ENCODE results near the gene AGAP1. TPM values are rescaled to one million over a fixed set of nuclear protein-coding genes. Genes with fewer than 3 reads are reported as not detected.

Gene AGAP1
- total RNA-seq, 4 donors from 2014 or later: 23.4 to 46.5 (median 29.3) TPM

DNA sequence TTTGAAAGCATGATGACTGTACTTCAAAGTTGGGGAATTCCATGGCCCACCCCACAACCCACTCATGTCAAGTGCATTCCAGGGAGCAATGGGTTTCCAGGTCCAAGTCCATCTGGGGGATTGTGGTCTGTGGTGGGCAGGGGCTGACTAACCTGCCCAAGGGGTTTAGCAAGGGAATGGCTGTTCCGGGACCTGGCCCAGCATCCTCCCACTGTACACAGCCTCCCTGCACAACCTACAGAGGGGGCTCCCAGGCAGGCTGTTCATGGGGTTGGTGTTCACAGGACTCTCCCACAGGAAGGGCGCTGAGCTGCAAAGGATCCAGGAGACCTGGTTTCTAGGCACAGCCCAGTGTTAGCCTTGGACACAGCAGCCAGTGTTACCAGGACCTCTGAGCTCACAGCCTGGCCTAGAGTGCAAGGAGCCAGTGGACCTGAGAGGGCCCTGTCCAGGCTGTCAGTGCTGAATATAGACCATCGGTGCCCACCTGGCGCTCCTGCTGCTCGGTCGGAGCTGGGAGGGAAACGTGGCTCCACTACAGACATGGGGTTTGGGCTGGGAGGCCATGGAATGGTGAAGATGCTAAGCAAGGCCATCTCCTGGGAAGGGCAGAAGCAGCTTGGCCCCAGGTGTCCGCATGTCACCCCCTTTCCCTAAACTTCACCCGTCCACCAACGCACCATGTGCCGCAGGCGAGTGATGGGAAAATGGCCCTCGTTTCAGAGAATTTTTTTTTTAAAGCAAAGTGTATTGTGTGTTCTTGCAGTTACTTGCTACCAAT, 357.1 kb downstream of the AGAP1 start:
- Histone ChIP-seq H3K4me3 (replicated peaks in 1 of 3) (no peak overlapping the region), H3K27me3 (no peaks in the 10 kb centered on the region), H3K36me3 (no peaks in the 10 kb centered on the region), H3K4me1 (no peaks in the 10 kb centered on the region), H3K9me3 (no peaks in the 10 kb centered on the region), H3K27ac (no peak overlapping the region)
- no peak for DNase-seq
- 88 to 98% methylated on average over 12 of the region's 13 CpGs for WGBS, 2 donors
- TF ChIP-seq, protein P1, sequence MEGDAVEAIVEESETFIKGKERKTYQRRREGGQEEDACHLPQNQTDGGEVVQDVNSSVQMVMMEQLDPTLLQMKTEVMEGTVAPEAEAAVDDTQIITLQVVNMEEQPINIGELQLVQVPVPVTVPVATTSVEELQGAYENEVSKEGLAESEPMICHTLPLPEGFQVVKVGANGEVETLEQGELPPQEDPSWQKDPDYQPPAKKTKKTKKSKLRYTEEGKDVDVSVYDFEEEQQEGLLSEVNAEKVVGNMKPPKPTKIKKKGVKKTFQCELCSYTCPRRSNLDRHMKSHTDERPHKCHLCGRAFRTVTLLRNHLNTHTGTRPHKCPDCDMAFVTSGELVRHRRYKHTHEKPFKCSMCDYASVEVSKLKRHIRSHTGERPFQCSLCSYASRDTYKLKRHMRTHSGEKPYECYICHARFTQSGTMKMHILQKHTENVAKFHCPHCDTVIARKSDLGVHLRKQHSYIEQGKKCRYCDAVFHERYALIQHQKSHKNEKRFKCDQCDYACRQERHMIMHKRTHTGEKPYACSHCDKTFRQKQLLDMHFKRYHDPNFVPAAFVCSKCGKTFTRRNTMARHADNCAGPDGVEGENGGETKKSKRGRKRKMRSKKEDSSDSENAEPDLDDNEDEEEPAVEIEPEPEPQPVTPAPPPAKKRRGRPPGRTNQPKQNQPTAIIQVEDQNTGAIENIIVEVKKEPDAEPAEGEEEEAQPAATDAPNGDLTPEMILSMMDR (IDR thresholded peaks at IDR 0.05): no peak
- no peak for TF ChIP-seq POLR2A (IDR thresholded peaks at IDR 0.05)
- intact Hi-C loops (cut with DNase I): no loop called here

GRCh38 chr2:235851828-235852525, 358.1 kb downstream of the AGAP1 start:
- no peak for DNase-seq
- Histone ChIP-seq H3K4me1 (no peaks in the 10 kb centered on the region), H3K9me3 (no peaks in the 10 kb centered on the region), H3K27ac (no peak overlapping the region), H3K4me3 (replicated peaks in 1 of 3) (no peak overlapping the region), H3K27me3 (no peaks in the 10 kb centered on the region), H3K36me3 (no peaks in the 10 kb centered on the region)
- WGBS, 2 donors: 92 to 95% methylated on average over 26 of the region's 26 CpGs
- intact Hi-C loops (cut with DNase I): no loop called here
- TF ChIP-seq, protein P1 (IDR thresholded peaks at IDR 0.05): no peak
- no peak for TF ChIP-seq POLR2A (IDR thresholded peaks at IDR 0.05)

DNA sequence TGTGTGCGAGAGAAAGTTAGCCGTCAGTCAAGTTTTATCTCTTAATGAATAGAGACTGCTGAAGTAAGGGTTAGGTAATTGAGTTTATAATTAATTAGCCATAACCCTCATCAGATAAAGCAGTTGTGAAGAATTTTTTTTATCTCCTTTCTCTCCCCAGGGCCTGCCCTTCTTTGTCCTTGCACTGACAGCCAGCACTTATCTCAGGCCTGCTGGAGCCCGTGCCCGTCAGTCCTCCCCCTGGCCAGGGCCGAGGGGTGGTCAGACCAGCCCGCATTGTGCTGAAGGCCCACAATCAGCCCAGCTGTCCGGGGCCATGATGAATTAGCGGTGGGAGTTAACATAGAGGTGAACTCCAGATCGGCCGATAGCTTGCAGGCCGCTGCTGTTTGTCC, 358.7 kb downstream of the AGAP1 start:
- no peak for DNase-seq
- Histone ChIP-seq H3K4me3 (replicated peaks in 1 of 3) (no peak overlapping the region), H3K27me3 (no peaks in the 10 kb centered on the region), H3K9me3 (no peaks in the 10 kb centered on the region), H3K4me1 (no peaks in the 10 kb centered on the region), H3K27ac (no peak overlapping the region), H3K36me3 (no peaks in the 10 kb centered on the region)
- TF ChIP-seq, protein P1 (IDR thresholded peaks at IDR 0.05): no peak
- no peak for TF ChIP-seq POLR2A (IDR thresholded peaks at IDR 0.05)
- intact Hi-C loops (cut with DNase I): no loop called here
- 84% methylated on average over 11 of the region's 11 CpGs for WGBS, 2 donors

DNA sequence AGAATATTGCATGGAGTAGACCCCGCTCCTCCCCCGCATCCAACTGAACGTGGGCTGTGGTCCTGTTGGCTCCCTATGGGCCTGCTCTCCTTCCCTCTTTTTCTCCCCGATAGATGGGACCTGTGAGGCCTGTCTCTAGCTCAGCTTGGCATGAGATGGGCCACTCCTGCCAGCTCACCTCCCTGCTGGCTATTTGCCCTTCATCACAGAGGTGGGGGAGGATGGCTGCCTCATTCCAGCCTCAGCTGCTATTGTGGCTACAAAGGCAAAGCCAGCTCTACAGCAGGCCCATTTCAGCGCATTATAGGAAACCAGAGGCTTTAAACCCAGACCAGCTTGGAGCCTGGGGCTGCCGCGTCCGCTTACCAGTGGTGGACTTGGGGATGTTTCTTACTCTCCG, 360.4 kb downstream of the AGAP1 start:
- H3K36me3 ChIP-seq: no peaks in the 10 kb centered on the region
- intact Hi-C loops (cut with DNase I): no loop called here
- no peaks in the 10 kb centered on the region for H3K27me3 ChIP-seq
- peak in 1 of 2 donors; percentile 12 for DNase-seq
- TF ChIP-seq, protein P1 (IDR thresholded peaks at IDR 0.05): no peak
- TF ChIP-seq POLR2A (IDR thresholded peaks at IDR 0.05): no peak
- no peak overlapping the region for H3K27ac ChIP-seq
- WGBS, 2 donors: 94 to 95% methylated on average over 9 of the region's 9 CpGs
- no peaks in the 10 kb centered on the region for H3K4me1 ChIP-seq
- H3K4me3 ChIP-seq (replicated peaks in 1 of 3): no peak overlapping the region
- H3K9me3 ChIP-seq: no peaks in the 10 kb centered on the region

DNA sequence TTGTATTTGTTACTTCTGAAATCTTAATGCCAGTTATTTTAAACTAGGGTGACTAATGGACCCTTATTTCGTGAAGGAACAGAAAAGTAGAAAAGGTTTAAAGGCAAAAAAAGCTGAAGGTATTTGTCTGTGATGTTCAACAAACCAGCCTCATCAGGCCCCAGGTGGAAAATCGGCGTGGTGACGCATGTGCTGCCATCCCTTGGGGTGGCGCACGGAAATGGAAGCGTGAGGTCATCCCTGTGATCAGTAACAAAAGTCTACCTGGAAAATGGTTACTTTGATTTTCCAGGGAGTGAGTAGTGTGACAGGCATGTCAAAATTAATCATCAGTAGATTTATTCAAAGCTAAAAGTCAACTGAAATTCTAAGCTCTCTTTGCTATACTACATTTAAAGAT, 361.2 kb downstream of the AGAP1 start:
- no peak for DNase-seq
- Histone ChIP-seq H3K4me1 (no peaks in the 10 kb centered on the region), H3K27me3 (no peaks in the 10 kb centered on the region), H3K9me3 (no peaks in the 10 kb centered on the region), H3K36me3 (no peaks in the 10 kb centered on the region), H3K27ac (no peak overlapping the region), H3K4me3 (replicated peaks in 1 of 3) (no peak overlapping the region)
- intact Hi-C loops (cut with DNase I): no loop called here
- 96% methylated on average over 7 of the region's 7 CpGs for WGBS, 2 donors
- TF ChIP-seq, protein P1 (IDR thresholded peaks at IDR 0.05): no peak
- no peak for TF ChIP-seq POLR2A (IDR thresholded peaks at IDR 0.05)

Measured in thyroid gland (tissue), 4 donors.